ENCODE measurements around the gene ZFPL1.

The ZFPL1 gene

DNA sequence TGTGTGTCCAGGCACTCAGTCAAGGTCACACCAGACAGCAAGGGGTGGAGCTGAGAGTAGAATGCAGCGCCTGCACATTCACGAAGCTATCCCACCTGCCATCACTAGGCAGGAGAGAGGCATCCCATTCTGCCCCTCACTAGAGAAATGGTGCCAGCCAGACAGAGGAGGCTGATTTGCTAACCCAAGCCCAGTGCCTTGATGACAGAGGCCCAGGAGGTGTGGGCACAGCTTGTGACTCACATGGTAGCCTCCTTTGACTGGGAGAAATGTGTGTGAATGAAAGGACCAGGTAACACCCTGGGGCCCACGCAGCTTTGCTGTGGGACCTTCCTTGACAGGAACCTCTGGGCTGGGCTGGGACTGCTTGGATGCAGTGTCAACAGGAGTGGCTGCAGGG is 20.5 kb upstream of the ZFPL1 start:
- no peak for TF ChIP-seq SNAI2 (CRISPR knock-in tag; IDR thresholded peaks at IDR 0.05)
- no peak for TF ChIP-seq TOX (CRISPR knock-in tag; IDR thresholded peaks at IDR 0.05; ENCODE audit: borderline replicate concordance)
- TF ChIP-seq ZFP3 (CRISPR knock-in tag; IDR thresholded peaks at IDR 0.05): no peak
- ATAC-seq: no peak

DNA sequence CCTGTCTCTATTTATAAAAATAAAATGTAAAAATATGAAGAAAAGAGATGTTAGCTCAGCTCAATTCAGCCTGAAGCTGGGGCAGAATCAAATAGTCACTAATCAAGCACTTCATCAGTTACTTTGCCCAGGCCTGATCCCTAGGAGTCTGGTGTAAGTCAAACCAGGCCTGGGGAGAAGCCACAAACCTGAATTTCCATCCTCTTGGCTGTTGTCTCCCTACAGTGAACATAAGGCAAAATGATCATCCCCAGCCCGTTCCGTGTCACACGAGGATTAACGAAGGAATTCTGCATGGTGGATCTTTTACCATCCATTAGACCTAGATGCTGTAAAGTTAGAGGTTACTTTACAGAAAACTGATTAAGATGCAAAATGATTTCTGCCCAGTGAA is 19.2 kb upstream of the ZFPL1 start:
- TF ChIP-seq CSDC2 (CRISPR knock-in tag; IDR thresholded peaks at IDR 0.05): no peak
- TF ChIP-seq, protein P1, sequence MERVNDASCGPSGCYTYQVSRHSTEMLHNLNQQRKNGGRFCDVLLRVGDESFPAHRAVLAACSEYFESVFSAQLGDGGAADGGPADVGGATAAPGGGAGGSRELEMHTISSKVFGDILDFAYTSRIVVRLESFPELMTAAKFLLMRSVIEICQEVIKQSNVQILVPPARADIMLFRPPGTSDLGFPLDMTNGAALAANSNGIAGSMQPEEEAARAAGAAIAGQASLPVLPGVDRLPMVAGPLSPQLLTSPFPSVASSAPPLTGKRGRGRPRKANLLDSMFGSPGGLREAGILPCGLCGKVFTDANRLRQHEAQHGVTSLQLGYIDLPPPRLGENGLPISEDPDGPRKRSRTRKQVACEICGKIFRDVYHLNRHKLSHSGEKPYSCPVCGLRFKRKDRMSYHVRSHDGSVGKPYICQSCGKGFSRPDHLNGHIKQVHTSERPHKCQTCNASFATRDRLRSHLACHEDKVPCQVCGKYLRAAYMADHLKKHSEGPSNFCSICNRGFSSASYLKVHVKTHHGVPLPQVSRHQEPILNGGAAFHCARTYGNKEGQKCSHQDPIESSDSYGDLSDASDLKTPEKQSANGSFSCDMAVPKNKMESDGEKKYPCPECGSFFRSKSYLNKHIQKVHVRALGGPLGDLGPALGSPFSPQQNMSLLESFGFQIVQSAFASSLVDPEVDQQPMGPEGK (CRISPR knock-in tag; IDR thresholded peaks at IDR 0.05; ENCODE audit: borderline replicate concordance): no peak
- no peak for TF ChIP-seq PPARA (CRISPR knock-in tag; IDR thresholded peaks at IDR 0.05; ENCODE audit: borderline replicate concordance)
- no peak for TF ChIP-seq ESRRG (CRISPR knock-in tag; IDR thresholded peaks at IDR 0.05)
- no peak for TF ChIP-seq ZC3H10 (CRISPR knock-in tag; IDR thresholded peaks at IDR 0.05)
- TF ChIP-seq ARNTL (CRISPR knock-in tag; IDR thresholded peaks at IDR 0.05; ENCODE audit: borderline replicate concordance, low read depth): no peak
- no peak for TF ChIP-seq BACH2 (CRISPR knock-in tag; IDR thresholded peaks at IDR 0.05; ENCODE audit: borderline replicate concordance)
- no peak for TF ChIP-seq RARB (CRISPR knock-in tag; IDR thresholded peaks at IDR 0.05)
- no peak for TF ChIP-seq OSR1 (CRISPR knock-in tag; IDR thresholded peaks at IDR 0.05)
- TF ChIP-seq TCF4 (CRISPR knock-in tag; IDR thresholded peaks at IDR 0.05; ENCODE audit: borderline replicate concordance): no peak
- TF ChIP-seq ZNF565 (CRISPR knock-in tag; conservative IDR thresholded peaks at IDR 0.05; ENCODE audit: low read depth): no peak
- TF ChIP-seq SNAI2 (CRISPR knock-in tag; IDR thresholded peaks at IDR 0.05): no peak
- TF ChIP-seq ZNF70 (CRISPR knock-in tag; IDR thresholded peaks at IDR 0.05): no peak
- TF ChIP-seq ZFP30 (CRISPR knock-in tag; IDR thresholded peaks at IDR 0.05): no peak
- TF ChIP-seq ZFP3 (CRISPR knock-in tag; IDR thresholded peaks at IDR 0.05): no peak
- TF ChIP-seq GLIS3 (CRISPR knock-in tag; IDR thresholded peaks at IDR 0.05): no peak
- TF ChIP-seq, protein P2, sequence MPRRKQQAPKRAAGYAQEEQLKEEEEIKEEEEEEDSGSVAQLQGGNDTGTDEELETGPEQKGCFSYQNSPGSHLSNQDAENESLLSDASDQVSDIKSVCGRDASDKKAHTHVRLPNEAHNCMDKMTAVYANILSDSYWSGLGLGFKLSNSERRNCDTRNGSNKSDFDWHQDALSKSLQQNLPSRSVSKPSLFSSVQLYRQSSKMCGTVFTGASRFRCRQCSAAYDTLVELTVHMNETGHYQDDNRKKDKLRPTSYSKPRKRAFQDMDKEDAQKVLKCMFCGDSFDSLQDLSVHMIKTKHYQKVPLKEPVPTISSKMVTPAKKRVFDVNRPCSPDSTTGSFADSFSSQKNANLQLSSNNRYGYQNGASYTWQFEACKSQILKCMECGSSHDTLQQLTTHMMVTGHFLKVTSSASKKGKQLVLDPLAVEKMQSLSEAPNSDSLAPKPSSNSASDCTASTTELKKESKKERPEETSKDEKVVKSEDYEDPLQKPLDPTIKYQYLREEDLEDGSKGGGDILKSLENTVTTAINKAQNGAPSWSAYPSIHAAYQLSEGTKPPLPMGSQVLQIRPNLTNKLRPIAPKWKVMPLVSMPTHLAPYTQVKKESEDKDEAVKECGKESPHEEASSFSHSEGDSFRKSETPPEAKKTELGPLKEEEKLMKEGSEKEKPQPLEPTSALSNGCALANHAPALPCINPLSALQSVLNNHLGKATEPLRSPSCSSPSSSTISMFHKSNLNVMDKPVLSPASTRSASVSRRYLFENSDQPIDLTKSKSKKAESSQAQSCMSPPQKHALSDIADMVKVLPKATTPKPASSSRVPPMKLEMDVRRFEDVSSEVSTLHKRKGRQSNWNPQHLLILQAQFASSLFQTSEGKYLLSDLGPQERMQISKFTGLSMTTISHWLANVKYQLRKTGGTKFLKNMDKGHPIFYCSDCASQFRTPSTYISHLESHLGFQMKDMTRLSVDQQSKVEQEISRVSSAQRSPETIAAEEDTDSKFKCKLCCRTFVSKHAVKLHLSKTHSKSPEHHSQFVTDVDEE (CRISPR knock-in tag; IDR thresholded peaks at IDR 0.05): no peak
- TF ChIP-seq TOX (CRISPR knock-in tag; IDR thresholded peaks at IDR 0.05; ENCODE audit: borderline replicate concordance): no peak
- TF ChIP-seq, protein P3, sequence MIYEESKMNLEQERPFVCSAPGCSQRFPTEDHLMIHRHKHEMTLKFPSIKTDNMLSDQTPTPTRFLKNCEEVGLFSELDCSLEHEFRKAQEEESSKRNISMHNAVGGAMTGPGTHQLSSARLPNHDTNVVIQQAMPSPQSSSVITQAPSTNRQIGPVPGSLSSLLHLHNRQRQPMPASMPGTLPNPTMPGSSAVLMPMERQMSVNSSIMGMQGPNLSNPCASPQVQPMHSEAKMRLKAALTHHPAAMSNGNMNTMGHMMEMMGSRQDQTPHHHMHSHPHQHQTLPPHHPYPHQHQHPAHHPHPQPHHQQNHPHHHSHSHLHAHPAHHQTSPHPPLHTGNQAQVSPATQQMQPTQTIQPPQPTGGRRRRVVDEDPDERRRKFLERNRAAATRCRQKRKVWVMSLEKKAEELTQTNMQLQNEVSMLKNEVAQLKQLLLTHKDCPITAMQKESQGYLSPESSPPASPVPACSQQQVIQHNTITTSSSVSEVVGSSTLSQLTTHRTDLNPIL (CRISPR knock-in tag; IDR thresholded peaks at IDR 0.05; ENCODE audit: low read depth): no peak
- ATAC-seq: no peak

DNA sequence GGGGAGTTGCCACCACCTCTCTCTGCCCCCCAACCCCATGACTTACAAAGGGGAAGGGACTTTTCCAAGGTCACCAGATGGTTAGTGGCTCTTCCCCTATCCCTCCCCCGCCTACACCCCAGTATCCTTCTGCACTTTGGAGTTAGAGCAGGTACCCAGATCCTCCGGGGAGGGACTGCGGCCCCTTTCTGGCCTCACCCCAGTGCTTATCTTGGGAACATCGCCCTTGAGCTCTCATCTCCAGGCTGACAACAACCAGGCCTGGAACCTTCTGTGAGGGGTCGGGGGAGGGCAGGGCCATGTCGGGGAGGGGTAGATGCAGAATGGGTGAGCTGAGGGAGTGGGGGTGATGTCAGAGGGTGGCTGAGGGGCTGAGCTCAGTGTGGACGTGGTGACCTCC is 18.2 kb upstream of the ZFPL1 start:
- TF ChIP-seq TCF4 (CRISPR knock-in tag; IDR thresholded peaks at IDR 0.05; ENCODE audit: borderline replicate concordance) (no peak), TOX (CRISPR knock-in tag; IDR thresholded peaks at IDR 0.05; ENCODE audit: borderline replicate concordance) (no peak), ISL1 (CRISPR knock-in tag; IDR thresholded peaks at IDR 0.05) (no peak), CSDC2 (CRISPR knock-in tag; IDR thresholded peaks at IDR 0.05) (no peak), PPARA (CRISPR knock-in tag; IDR thresholded peaks at IDR 0.05; ENCODE audit: borderline replicate concordance) (no peak), GLIS3 (CRISPR knock-in tag; IDR thresholded peaks at IDR 0.05) (no peak), ARNTL (CRISPR knock-in tag; IDR thresholded peaks at IDR 0.05; ENCODE audit: borderline replicate concordance, low read depth) (no peak)
- TF ChIP-seq, protein P4, sequence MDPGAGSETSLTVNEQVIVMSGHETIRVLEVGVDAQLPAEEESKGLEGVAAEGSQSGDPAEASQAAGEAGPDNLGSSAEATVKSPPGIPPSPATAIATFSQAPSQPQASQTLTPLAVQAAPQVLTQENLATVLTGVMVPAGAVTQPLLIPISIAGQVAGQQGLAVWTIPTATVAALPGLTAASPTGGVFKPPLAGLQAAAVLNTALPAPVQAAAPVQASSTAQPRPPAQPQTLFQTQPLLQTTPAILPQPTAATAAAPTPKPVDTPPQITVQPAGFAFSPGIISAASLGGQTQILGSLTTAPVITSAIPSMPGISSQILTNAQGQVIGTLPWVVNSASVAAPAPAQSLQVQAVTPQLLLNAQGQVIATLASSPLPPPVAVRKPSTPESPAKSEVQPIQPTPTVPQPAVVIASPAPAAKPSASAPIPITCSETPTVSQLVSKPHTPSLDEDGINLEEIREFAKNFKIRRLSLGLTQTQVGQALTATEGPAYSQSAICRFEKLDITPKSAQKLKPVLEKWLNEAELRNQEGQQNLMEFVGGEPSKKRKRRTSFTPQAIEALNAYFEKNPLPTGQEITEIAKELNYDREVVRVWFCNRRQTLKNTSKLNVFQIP (CRISPR knock-in tag; IDR thresholded peaks at IDR 0.05; ENCODE audit: borderline replicate concordance, low read depth): no peak
- TF ChIP-seq, protein P1 (CRISPR knock-in tag; IDR thresholded peaks at IDR 0.05; ENCODE audit: borderline replicate concordance): no peak
- ATAC-seq: no peak
